H9 (cell line): ENCODE results near the gene RRP15. TPM values are rescaled to one million over a fixed set of nuclear protein-coding genes. Genes with fewer than 3 reads are reported as not detected.

Experiments used
- DNase-seq: peaks from one replicate; pipeline ENCODE4 v3.0.0-alpha.2; 2017
- H2AFZ ChIP-seq: one replicate; pipeline ENCODE4 v1.6.1; 2013; ENCODE audit warnings: mild to moderate bottlenecking, low read length, control low read depth, moderate library complexity
- H2AK5ac ChIP-seq: 2 replicates; pipeline ENCODE4 v1.6.1; 2013; ENCODE audit warnings: low read length, control low read depth, mixed read lengths; ENCODE audit not compliant: insufficient read length
- H2BK120ac ChIP-seq: one replicate; pipeline ENCODE4 v1.6.1; 2013; ENCODE audit warnings: low read depth, mild to moderate bottlenecking, low read length, control low read depth, inconsistent platforms; ENCODE audit not compliant: poor library complexity, severe bottlenecking
- H2BK12ac ChIP-seq: 2 replicates; pipeline ENCODE4 v1.6.1; 2013; ENCODE audit warnings: low read length, control low read depth, mixed read lengths, low read depth; ENCODE audit not compliant: insufficient read length
- H2BK15ac ChIP-seq: 2 replicates; pipeline ENCODE4 v1.6.1; 2013; ENCODE audit warnings: low read depth, low read length, control low read depth
- H2BK20ac ChIP-seq: one replicate; pipeline ENCODE4 v1.6.1; 2013; ENCODE audit warnings: low read depth, mild to moderate bottlenecking, low read length, control low read depth, inconsistent platforms; ENCODE audit not compliant: poor library complexity, severe bottlenecking
- H2BK5ac ChIP-seq: 2 replicates; pipeline ENCODE4 v1.6.1; 2013; ENCODE audit warnings: low read length, control low read depth, mixed read lengths; ENCODE audit not compliant: insufficient read length
- H3K14ac ChIP-seq: 2 replicates; pipeline ENCODE4 v1.6.1; 2013; ENCODE audit warnings: low read length, control low read depth; ENCODE audit not compliant: insufficient read depth
- H3K18ac ChIP-seq: 2 replicates; pipeline ENCODE4 v1.6.1; 2013; ENCODE audit warnings: low read depth, mild to moderate bottlenecking, mixed read lengths, low read length, control low read depth; ENCODE audit not compliant: insufficient read length
- H3K23ac ChIP-seq: 2 replicates; pipeline ENCODE4 v1.6.1; 2013; ENCODE audit warnings: low read length, control low read depth, mixed read lengths, low read depth; ENCODE audit not compliant: insufficient read length
- H3K23me2 ChIP-seq: 2 replicates; pipeline ENCODE4 v1.6.1; 2013; ENCODE audit warnings: low read depth, mild to moderate bottlenecking, mixed read lengths, low read length, control low read depth; ENCODE audit not compliant: insufficient read length, poor library complexity, severe bottlenecking
- H3K27ac ChIP-seq: 2 replicates; pipeline ENCODE4 v1.5.1; 2013; ENCODE audit warnings: low read length, control low read depth, mixed read lengths, low read depth; ENCODE audit not compliant: insufficient read length
- H3K27me3 ChIP-seq: 2 replicates; pipeline ENCODE4 v1.6.1; 2013; ENCODE audit warnings: low read length, control low read depth, inconsistent platforms; ENCODE audit not compliant: insufficient read depth
- H3K4ac ChIP-seq: 2 replicates; pipeline ENCODE4 v1.6.1; 2013; ENCODE audit warnings: low read depth, mild to moderate bottlenecking, control low read depth, inconsistent platforms, low read length, moderate library complexity
- H3K4me1 ChIP-seq: 2 replicates; pipeline ENCODE4 v1.6.1; 2013; ENCODE audit warnings: low read length, control low read depth, inconsistent platforms; ENCODE audit not compliant: insufficient read depth
- H3K4me2 ChIP-seq: 2 replicates; pipeline ENCODE4 v1.6.1; 2013; ENCODE audit warnings: low read length, control low read depth, mixed read lengths; ENCODE audit not compliant: insufficient read length, insufficient read depth
- H3K56ac ChIP-seq: 2 replicates; pipeline ENCODE4 v1.6.1; 2013; ENCODE audit warnings: low read depth, mild to moderate bottlenecking, mixed read lengths, low read length, control low read depth; ENCODE audit not compliant: insufficient read length
- H3K79me1 ChIP-seq: 2 replicates; pipeline ENCODE4 v1.6.1; 2013; ENCODE audit warnings: low read depth, mild to moderate bottlenecking, moderate library complexity, low read length, control low read depth, inconsistent platforms; ENCODE audit not compliant: insufficient read depth, poor library complexity, severe bottlenecking
- H3K79me2 ChIP-seq: 2 replicates; pipeline ENCODE4 v1.6.1; 2013; ENCODE audit warnings: low read length, control low read depth, inconsistent platforms; ENCODE audit not compliant: insufficient read depth
- H3K9ac ChIP-seq: 2 replicates; pipeline ENCODE4 v1.6.1; 2013; ENCODE audit warnings: low read length, control low read depth, mixed read lengths; ENCODE audit not compliant: insufficient read length; ENCODE audit errors: extremely low read depth
- H3K9me3 ChIP-seq: one replicate; pipeline ENCODE4 v1.6.1; 2013; ENCODE audit warnings: low read depth, low read length, inconsistent platforms; ENCODE audit not compliant: control insufficient read depth
- H3T11ph ChIP-seq: one replicate; pipeline ENCODE4 v1.6.1; 2013; ENCODE audit warnings: mild to moderate bottlenecking, low read length, control low read depth, inconsistent platforms
- H4K20me1 ChIP-seq: one replicate; pipeline ENCODE4 v1.6.1; 2013; ENCODE audit not compliant: control insufficient read depth, insufficient read length, insufficient read depth
- H4K5ac ChIP-seq: 2 replicates; pipeline ENCODE4 v1.6.1; 2013; ENCODE audit warnings: low read depth, mild to moderate bottlenecking, mixed read lengths, low read length, control low read depth; ENCODE audit not compliant: insufficient read length
- H4K8ac ChIP-seq: replicated peaks from 2 replicates; pipeline ENCODE4 v1.6.1; 2013; ENCODE audit warnings: low read length, control low read depth, mixed read lengths, low read depth; ENCODE audit not compliant: insufficient read length
- H4K91ac ChIP-seq: 2 replicates; pipeline ENCODE4 v1.6.1; 2013; ENCODE audit warnings: low read depth, mild to moderate bottlenecking, moderate library complexity, mixed read lengths, low read length, control low read depth; ENCODE audit not compliant: insufficient read length
- H3K27ac Mint-ChIP-seq, 3 experiments: 2 replicates in 2 of 3; 3 replicates in 1 of 3; pipeline ENCODE4 v1.8.0; 2020 to 2021; ENCODE audit warnings: mixed read lengths in 3 of 3, mild to moderate bottlenecking in 1 of 3, moderate library complexity in 1 of 3
- H3K27me3 Mint-ChIP-seq: 2 replicates; pipeline ENCODE4 v1.8.0; 2021; ENCODE audit warnings: low read depth, mild to moderate bottlenecking, moderate library complexity, mixed read lengths
- H3K36me3 Mint-ChIP-seq, 3 experiments: 2 replicates in 2 of 3; 3 replicates in 1 of 3; pipeline ENCODE4 v1.8.0; 2020 to 2021; ENCODE audit warnings: low read depth in 3 of 3, mixed read lengths in 3 of 3; ENCODE audit not compliant: insufficient read depth in 1 of 3
- H3K4me1 Mint-ChIP-seq, 2 experiments: 2 replicates each; pipeline ENCODE4 v1.8.0; 2020; ENCODE audit warnings: mixed read lengths in 2 of 2
- H3K4me3 Mint-ChIP-seq, 2 experiments: 2 replicates in 1 of 2; 3 replicates in 1 of 2; pipeline ENCODE4 v1.8.0; 2020 to 2021; ENCODE audit warnings: mild to moderate bottlenecking in 2 of 2, mixed read lengths in 2 of 2, moderate library complexity in 1 of 2
- H3K9me3 Mint-ChIP-seq, 2 experiments: 2 replicates in 1 of 2; 3 replicates in 1 of 2; pipeline ENCODE4 v1.8.0; 2020; ENCODE audit warnings: mild to moderate bottlenecking in 2 of 2, mixed read lengths in 2 of 2, moderate library complexity in 1 of 2
- WGBS: extraction: QIAGEN DNeasy Blood & Tissue Kit; methylation state at CpG from one replicate; pipeline ENCODE4 v1.1.7; 2013; ENCODE audit warnings: missing lambda C conversion rate, low lambda C conversion rate, mixed read lengths; ENCODE audit not compliant: insufficient read length; ENCODE audit errors: extremely low coverage; 5-methylcytosine and 5-hydroxymethylcytosine counted together
- total RNA-seq: library from RNA; stranded (reverse); gene quantifications from 2 replicates; pipeline ENCODE4 v1.2.1, GENCODE V29; 2021
- TF ChIP-seq, protein P1 (sequence below): fragments of 200-600 bp; sonication (generic); conservative IDR thresholded peaks from 3 replicates; pipeline ENCODE4 v1.8.0; 2021; ENCODE audit warnings: antibody characterized with exemption, mild to moderate bottlenecking

Gene RRP15
- total RNA-seq, 1 experiment from 2014 or later, result 48.7 TPM

DNA sequence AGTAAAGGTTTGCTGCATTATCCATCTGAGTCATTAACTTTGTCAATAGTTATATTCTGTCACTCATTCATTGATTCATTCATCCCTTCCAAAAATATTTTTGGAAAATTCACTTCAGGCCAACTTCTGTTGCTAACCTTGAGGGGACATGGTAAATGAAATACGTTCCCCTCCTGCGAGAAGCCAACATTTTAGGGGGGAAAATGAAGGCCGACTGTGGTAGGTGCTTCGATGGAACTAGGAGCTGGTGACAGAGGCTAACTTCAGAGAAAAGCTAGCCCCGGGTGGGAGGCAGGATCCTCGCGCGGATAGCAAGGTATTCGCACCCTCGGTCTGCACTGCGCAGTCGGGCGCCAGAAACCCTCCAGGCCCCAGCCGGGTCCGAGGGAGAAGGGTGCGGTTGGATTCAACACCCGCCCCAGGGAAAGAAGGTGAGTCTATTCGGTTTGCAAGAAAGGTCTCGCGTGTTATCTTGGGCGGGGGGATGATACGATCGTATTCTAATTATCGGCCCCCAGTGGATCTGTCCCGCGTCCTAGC lies 646 bp upstream of the RRP15 start:
- H3K9me3 ChIP-seq, result peaks cover 5% of the 10 kb centered on the region
- no peak overlapping the region for H2BK20ac ChIP-seq
- peaks cover 15 to 20% of the 10 kb centered on the region in 2 experiments for H3K9me3 Mint-ChIP-seq
- no peaks in the 10 kb centered on the region for H3K79me1 ChIP-seq
- H4K20me1 ChIP-seq, result no peaks in the 10 kb centered on the region
- H3K27ac ChIP-seq, result peak overlapping the region; percentile 1
- no peak overlapping the region for H4K8ac ChIP-seq
- peak overlapping the region; percentile 59 for H3K4me2 ChIP-seq
- H4K5ac ChIP-seq, result peak overlapping the region; percentile 33
- no CpG with 5 or more reads among the region's 26 CpGs for WGBS
- peaks cover 11 to 20% of the 10 kb centered on the region in 2 experiments for H3K4me1 Mint-ChIP-seq
- TF ChIP-seq, protein P1, sequence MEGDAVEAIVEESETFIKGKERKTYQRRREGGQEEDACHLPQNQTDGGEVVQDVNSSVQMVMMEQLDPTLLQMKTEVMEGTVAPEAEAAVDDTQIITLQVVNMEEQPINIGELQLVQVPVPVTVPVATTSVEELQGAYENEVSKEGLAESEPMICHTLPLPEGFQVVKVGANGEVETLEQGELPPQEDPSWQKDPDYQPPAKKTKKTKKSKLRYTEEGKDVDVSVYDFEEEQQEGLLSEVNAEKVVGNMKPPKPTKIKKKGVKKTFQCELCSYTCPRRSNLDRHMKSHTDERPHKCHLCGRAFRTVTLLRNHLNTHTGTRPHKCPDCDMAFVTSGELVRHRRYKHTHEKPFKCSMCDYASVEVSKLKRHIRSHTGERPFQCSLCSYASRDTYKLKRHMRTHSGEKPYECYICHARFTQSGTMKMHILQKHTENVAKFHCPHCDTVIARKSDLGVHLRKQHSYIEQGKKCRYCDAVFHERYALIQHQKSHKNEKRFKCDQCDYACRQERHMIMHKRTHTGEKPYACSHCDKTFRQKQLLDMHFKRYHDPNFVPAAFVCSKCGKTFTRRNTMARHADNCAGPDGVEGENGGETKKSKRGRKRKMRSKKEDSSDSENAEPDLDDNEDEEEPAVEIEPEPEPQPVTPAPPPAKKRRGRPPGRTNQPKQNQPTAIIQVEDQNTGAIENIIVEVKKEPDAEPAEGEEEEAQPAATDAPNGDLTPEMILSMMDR, result no peak
- H3K4ac ChIP-seq, result no peak overlapping the region
- peak overlapping the region; percentile 26 for H2AFZ ChIP-seq
- peaks cover 3% of the 10 kb centered on the region for H3K27me3 Mint-ChIP-seq
- H3K56ac ChIP-seq, result no peak overlapping the region
- H3K4me3 Mint-ChIP-seq, result peak overlapping the region; percentile 93 to 95
- H2BK15ac ChIP-seq, result no peak overlapping the region
- DNase-seq, result no peak
- H3K14ac ChIP-seq, result peak overlapping the region; percentile 88; the same call in 1 of the 2 replicates
- no peaks in the 10 kb centered on the region for H3K27me3 ChIP-seq
- H3K18ac ChIP-seq, result peak overlapping the region; percentile 55
- peaks cover 3% of the 10 kb centered on the region; the same call in 1 of the 2 replicates for H3K4me1 ChIP-seq
- no peak overlapping the region for H2BK120ac ChIP-seq
- H3K36me3 Mint-ChIP-seq, result peaks cover 2 to 14% (median 5%) of the 10 kb centered on the region in 3 experiments
- no peak overlapping the region for H2BK12ac ChIP-seq
- peak overlapping the region; percentile 94 to 98 (median 97) for H3K27ac Mint-ChIP-seq
- H3K23ac ChIP-seq, result no peak overlapping the region
- H2BK5ac ChIP-seq, result no peak overlapping the region
- H3K23me2 ChIP-seq, result peaks cover 13% of the 10 kb centered on the region
- H3K79me2 ChIP-seq, result peaks cover 18% of the 10 kb centered on the region; the same call in 1 of the 2 replicates
- no peak overlapping the region for H4K91ac ChIP-seq
- H3K9ac ChIP-seq, result peak overlapping the region; percentile 70
- H2AK5ac ChIP-seq, result no peak overlapping the region
- no peak overlapping the region for H3T11ph ChIP-seq
